ENCODE data around the gene SPINT1.

SPINT1 gene

DNA sequence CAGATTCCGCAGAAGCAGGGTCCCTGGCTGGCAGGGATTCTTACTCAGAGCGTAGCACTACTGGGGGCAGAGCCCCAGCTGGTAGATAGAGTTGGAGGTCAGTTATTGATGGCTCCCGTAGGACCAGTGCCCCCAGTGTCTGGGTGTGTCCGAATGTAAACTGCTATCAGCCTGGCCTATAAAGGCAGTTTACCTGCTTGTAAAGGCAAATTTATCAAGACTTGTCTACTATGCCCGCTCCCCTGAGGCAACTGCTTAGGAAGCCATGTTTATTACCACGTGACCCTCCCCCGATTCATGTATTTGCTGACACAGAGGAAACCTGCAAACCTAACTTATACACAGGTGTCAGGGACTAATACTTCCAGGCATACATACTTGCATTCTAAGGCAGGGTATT is 14.7 kb upstream of the SPINT1 start:
- DNase-seq, result no peak

DNA sequence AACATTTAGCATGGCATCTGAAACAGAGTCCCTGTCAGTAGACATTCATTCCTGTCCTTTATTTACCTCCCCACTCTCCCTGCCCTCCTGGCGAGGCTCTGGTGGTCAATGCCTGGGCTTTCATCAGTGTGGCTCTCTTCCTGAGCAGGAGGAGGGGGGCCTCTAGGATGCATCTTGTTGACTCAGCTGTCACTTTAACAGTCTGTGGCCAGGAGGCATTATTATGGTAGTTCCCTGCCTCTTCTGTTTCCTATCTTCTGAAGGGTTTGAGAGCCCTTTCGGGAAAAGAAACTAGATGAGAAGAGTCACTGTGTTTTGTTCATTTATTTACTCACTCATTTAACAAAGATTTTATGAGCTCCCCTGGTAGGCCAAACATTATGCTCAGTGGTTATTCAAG is 13.0 kb upstream of the SPINT1 start:
- DNase-seq, result no peak

DNA sequence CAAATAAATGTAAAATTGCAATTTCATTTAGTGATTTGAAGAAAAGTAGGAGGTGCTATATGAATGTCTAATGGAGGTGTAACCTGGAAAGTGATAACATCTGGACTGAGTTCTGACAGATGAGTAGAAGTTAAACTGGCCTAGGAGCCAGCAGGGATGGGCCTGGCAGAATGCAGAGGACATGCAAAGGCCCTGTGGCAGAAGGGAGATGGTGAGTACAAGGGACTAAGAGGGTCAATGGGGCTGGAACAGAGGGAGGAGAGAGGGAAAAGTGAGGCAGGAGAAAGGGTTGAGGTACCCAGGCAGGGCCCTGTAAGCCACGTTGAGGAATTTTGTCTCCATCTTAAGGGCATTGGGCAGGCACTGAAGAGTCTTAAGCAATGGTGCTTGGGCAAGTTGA is 12.0 kb upstream of the SPINT1 start:
- no peak for DNase-seq

DNA sequence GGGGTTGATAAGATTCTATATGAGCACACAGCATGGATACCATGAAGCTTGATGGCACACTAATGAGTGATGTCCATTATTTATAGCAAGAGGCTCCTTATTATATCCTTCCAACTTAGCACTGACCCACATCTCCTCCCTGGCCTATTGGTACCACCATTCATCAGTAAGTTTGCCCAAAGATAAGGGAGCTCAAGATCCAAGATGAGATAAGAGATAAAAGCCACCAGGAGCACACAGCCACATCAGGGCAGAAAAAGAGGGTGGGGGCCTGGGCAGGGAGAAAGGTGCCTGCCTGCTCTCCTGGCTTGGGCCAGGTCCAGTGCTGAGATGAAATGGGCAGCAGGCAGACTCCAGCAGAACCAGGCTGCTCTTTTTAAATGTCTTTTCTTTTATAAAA is 10.9 kb upstream of the SPINT1 start:
- no peak for DNase-seq

DNA sequence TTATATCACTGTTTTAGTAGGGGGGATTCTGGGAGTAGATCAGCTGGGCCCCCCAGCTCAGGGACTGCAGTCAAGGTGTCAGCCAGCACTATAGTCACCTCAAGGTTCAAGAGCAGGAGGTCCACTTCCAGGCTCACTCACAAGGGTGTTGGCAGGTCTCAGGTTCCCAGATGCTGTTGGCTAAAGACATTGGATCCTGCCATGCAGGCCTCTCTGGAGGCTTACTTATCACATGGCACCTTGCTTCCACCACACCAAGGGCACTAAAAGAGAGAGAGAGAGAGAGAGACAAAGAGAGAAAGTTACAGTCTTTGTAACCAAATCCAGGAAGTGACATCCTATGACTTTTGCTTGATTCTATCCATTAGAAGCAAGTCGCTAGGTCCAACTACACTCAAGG is 7.8 kb upstream of the SPINT1 start:
- no peak for DNase-seq

DNA sequence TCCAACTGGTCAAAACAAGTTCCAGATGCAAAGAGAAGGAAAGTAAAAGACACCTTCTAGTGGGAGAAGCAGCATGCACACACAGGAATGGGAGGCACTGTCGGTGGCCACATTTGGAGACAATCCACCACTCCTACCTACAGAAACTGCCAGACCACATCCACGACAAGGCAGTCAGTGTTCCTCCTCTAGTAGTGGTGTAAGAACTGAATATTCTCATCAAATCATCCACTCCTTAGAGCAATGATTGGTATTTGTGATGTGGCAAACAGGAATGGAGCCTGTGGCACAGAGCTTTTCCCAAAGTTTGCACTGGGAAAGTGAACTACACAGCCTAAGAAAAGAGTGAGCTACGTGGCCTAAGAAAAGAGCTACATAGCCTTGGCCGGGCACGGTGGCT is 5.1 kb upstream of the SPINT1 start:
- no peak for DNase-seq

DNA sequence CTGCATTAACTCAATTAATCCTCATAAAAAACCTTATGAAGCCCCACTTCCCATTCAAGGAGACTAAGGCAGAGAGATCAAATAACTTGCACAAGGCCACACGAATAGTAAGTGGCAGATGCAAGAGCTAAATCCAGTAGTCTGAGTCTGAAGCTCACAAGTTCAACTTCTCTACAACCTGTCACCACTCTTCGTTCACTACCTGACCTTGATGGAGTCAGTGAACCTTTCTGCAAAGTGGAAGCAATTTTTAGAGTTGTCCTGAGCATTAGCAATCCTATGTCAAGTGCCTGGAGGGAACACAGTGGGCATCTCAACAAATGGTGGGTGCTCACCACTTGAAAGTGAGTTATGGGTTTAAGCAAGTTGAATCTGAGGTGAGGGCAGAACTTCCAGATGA is 2.1 kb upstream of the SPINT1 start:
- DNase-seq, result no peak

DNA sequence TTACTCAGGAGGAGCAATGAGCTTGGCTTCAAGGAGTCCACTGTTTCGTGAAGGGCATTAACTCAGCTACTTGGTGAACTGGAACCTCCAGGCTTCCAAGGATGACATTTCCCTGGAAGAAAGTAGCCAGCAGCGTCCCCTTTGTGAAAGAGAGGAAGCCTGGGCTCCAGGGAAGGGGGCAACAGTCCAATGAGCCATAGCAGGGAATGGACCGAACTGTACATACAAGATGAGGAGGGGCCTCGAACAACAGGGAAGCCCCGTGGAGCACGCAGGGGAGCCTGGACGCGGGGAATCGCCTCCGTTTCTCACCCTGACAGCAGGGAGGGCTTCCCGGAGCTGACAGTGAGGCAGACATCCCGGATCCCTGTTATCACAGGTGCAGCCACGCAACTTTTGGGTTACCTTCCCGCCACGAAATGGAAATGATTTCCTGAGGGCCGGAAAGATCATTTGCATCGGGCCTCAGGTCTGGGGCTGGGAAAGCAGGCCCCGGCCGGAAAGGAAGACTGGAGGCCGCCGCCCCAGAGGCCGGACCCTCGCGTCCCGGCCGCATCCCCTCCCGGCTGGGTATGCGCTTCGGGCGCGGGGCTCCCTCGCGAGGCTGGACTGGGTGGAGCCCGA is 475 bp upstream of the SPINT1 start:
- peak; percentile 60 for DNase-seq

DNA sequence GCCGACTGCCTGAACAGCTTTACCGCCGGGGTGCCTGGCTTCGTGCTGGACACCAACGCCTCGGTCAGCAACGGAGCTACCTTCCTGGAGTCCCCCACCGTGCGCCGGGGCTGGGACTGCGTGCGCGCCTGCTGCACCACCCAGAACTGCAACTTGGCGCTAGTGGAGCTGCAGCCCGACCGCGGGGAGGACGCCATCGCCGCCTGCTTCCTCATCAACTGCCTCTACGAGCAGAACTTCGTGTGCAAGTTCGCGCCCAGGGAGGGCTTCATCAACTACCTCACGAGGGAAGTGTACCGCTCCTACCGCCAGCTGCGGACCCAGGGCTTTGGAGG is 815 bp downstream of the SPINT1 start:
- DNase-seq, result peak; percentile 78

DNA sequence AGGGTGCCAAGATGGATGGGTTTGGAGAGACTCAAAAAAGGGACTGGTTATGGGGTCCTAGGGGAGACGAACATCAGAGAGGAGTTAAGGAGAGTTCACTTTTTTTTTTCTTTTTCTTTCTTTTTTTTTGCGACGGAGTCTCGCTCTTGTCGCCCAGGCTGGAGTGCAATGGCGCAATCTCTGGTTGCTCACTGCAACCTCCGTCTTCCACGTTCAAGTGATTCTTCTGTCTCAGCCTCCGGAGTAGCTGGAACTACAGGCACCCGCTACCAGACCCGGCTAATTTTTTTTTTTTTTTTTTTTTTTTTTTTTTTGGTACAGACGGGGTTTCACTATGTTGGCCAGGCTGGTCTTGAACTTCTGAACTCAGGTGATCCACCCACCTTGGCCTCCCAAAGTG is 1.2 kb downstream of the SPINT1 start:
- DNase-seq, result no peak

DNA sequence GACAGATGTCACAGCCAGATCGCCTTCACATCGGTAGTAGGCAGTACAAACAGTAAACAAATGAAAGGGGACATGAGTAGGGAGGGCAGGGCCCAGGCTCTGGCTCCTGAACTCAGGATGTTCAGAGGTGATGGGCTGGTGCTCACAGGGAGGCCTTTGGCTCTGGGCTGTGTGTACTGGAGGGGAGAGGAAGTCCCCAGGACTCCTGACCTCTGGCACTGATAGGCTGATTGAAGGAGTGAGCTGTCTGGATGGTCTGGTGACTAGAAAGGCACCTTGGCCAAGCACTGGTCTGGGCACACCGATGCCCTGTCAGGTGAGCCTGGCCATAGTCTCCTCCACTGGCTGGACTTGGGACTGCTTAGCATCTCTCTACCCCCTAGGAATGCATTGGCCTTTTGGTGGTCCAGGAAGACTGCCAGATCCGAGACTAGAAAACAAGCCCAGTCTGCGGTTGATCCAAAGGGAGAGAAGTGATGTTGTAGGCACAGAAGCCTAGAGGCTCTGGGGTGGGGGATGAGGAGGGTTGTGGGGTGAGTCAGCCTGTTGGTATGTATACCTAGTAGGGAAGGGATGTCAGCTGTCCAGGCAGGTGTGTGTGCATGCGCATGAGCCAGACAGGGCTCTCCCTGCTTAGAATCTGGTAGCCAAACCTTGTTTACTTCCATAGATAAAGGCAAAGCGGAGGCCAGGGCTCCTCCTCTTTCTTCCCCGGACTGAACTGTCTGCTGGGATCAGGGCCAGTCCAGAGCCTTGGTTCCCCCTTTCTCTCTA is 1.9 kb downstream of the SPINT1 start:
- DNase-seq, result no peak

DNA sequence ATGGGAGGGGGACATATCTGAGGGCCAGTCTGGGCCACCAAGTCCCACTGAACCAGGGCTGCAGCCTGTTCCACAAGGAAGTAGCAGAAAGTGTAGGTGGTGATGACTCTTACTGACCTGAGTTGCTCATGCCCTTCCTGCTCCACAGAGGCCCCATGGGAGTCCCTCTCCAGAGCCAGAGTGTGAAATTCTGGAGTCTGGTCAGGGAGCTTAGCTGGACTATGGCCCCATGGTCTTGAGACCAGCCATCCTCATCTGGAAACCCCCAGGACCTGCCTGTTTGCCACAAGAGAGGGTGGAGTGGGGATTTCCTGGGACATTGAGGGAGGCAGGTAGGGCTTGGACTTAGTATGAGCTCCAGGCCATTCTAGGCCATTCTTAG is 3.0 kb downstream of the SPINT1 start:
- no peak for DNase-seq

DNA sequence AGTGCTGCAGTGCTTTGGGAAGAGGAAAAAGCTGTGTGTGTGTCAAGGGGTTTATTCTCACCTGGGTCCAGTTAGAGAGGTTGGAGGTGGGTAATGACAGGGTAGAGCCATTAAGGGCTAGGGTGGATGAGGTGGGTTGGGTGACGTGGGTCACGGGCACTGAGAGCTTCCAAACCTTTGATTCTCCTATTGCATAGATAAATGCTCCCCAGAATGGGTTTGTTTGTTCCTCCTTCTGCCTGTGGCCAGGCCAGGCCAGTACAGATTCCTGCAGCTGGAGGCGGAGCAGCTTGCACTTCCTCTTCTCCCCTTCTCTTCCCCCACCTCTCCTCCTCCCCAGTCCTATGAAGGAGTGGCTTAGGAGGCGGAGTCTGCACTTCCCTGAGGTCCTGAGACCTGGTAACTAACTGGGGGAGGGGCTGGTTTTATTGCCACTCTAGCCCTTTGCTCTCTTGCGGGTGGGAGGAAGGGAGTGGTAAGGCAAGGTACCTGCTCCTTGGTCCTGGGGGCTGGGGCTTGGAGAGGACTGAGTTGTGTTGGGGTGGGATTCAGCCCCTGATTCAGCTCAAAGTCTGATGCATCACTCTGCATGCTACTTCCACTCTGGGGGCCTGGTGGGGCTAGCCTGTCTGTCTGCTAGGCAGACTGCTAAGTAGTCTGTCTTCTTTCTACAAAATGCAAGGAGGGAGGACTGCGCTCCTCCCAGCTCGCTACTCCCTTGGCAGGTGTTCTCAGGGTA is 3.5 kb downstream of the SPINT1 start:
- no peak for DNase-seq

DNA sequence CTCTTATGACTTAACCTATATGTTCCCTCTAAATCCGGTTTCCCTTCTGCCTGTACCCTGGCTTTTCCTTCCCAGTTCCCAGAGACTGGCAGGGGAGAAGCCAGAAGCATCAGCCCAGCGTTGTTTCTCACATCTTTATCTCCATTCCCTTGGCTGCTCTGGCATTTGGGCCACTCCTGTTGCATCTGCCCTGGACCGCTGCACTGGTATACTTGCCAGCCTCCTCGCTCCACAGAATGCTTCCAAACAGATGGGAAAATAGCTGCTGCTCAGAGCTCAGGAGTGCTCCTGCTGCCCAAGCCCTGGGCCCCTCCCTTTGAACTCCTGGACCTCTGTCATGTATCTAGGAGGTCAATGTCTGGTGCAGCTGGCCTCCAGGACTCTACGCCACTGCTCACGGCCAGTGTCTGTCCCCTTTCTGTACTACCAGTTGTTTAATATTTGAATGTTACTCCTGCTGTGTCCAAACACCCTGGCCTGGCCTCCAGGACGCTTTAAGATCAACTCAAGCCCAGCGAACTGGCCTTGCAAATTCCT is 6.8 kb downstream of the SPINT1 start:
- DNase-seq, result no peak

DNA sequence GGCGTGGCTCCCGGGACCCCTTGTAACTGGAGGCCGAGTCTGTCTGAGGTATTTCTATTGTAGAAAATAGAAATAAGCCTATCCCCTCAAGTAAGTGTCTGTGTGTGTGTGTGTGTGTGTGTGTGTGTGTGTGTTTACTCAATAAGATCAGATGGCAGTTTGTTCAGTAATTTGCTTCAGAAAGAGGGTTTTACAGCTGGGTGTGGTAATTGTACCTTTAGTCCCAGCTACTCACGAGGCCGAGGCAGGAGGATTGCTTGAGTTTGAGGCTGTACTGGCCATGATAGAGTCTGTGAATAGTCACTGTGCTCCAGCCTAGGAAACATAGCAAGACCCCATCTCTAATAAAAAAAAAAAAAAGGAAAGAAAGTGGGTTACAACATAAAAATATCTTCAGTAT is 8.7 kb downstream of the SPINT1 start:
- no peak for DNase-seq

DNA sequence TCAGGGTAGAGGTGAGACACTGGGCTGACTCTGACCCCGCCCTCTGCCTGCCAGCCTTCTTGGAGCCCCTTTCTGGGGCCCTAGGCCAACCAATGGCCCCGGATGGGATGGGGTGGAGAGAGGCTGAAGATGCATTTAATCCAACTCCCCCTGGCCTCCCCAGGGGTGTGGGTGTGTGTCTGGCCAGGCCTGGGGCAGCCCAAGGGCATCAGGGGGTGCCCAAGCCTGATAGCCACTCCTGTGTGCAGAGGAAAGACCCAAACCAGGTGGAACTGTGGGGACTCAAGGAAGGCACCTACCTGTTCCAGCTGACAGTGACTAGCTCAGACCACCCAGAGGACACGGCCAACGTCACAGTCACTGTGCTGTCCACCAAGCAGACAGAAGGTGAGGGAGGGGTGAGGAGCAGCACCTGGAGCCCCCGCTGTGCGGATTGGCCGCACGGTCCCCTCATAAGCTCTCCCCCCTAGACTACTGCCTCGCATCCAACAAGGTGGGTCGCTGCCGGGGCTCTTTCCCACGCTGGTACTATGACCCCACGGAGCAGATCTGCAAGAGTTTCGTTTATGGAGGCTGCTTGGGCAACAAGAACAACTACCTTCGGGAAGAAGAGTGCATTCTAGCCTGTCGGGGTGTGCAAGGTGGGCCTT is 9.5 kb downstream of the SPINT1 start:
- no peak for DNase-seq

DNA sequence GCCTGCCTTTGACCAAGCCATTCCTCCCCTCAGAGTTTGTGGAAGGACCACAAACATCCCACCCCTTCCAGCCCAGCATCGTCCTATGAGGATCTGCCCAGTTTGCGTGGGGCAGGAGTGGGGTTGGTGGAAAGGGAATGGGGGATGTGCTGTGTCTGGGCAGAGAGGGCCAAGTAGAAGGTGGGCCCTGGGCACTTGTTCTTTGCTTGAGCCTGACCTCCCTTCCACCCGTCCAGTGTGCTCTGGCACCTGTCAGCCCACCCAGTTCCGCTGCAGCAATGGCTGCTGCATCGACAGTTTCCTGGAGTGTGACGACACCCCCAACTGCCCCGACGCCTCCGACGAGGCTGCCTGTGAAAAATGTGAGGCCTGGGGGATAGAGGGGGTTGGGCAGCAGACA is 10.3 kb downstream of the SPINT1 start:
- no peak for DNase-seq

DNA sequence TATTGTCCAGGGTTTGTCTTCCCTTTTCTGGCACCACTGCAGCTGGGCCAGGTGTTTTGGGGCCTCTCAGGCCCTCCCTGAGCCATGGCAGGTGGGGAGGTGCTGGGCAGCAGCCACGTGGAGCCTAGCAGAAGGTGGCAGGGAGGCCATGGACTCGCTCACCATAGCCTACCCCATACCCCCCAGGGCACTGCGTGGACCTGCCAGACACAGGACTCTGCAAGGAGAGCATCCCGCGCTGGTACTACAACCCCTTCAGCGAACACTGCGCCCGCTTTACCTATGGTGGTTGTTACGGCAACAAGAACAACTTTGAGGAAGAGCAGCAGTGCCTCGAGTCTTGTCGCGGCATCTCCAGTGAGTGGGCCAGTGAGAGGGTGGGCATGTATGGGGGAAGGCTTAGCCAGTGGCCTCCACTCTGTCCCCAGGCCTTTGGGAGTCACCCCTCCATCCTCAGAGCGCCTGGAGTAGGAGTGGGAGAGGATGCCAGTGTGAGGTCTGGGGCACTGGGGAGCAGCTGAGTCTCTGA is 11.9 kb downstream of the SPINT1 start:
- DNase-seq, result no peak

DNA sequence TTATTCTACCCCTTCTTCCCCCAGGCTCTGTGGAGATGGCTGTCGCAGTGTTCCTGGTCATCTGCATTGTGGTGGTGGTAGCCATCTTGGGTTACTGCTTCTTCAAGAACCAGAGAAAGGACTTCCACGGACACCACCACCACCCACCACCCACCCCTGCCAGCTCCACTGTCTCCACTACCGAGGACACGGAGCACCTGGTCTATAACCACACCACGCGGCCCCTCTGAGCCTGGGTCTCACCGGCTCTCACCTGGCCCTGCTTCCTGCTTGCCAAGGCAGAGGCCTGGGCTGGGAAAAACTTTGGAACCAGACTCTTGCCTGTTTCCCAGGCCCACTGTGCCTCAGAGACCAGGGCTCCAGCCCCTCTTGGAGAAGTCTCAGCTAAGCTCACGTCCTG is 12.9 kb downstream of the SPINT1 start:
- no peak for DNase-seq

DNA sequence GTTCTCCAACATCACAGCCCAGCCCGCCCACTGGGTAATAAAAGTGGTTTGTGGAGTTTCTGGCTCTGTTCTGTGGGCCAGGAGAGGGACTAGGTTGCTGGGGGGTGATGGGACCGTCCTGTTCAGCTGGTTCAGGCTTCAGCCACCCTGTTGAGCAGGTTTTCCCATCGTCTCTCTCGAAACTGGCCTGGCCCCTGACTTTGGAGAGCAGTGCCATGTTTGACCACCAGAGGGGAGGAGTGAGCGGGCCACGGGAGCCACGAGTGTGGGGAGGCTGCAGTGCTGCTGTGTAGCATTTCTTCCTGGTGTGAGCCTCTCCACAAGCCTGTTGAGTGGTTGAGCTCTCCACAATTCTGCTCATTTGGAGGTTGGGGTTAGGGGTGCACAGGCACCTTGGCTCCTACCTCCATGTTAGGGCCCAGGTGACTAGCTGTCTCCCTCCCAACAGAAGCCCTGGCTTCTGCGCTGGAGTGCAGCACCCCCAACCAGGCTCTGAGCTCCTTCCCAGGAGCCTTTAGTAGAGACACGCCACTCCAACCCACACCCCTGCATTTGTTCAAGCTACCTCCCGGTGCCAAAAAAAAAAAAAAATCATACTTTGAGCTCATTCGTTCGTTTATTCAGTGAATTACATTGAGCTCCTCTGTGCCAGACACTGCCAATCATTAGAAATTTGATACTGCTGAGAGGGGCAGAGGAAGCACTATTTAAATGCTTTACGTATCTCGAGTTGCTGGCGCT is 13.9 kb downstream of the SPINT1 start:
- peak; percentile 95 for DNase-seq

DNA sequence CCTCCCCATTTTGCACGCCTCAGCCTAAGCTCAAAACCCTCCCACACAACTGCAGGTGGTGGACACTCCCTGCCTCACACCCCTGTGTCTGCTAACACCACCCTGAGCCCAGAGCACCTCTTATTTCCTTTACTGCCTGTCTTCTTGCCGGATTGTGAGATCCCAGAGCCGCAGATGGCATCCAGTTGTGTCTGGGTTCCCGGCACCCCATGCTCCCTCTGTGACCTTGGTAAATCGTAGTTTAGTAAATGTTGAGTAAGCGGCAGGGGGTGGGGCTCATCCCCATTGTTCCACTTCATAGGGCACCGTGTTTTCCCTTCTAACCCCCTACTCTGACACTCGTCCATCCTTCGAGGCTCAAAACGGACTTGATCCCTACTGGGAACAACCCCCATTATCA is 14.9 kb downstream of the SPINT1 start:
- DNase-seq, result no peak

DNA sequence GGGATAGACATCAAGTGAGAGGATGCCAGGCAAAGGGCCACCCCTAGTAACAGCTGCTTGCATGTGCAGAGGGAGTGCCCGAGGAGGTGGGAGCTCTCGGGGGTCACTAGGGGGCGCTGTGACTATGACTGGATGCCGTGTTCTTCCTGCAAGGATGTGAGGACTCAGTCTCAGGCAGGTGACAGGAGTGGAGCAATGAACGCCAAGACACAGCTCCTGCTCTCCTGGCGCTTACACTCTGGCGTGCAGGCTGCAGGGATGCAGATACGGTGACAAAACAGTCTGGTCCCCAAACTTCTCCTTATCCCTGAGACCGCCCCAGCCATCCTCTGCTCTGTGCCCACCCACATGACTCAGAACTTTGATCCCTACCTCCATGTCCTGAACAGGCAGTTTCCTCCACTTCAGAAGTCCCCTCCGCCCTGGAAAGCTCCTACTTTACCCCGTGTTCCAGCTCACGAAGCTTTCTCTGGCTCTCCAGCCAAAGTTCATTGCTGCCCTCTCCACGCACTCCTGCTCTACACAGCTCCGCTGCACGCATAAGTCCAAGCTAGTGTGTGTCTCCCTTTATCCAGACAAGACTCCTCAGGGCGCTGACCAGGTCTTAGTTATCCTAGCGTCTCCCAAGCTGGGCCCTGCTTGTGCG is 15.5 kb downstream of the SPINT1 start:
- peak; percentile 91 for DNase-seq
